ENCODE results near the gene CLCNKB. TPM values are rescaled to one million over a fixed set of nuclear protein-coding genes. Genes with fewer than 3 reads are reported as not detected.

CLCNKB gene
- total RNA-seq, 1 donor from 2014 or later, result 0.30 TPM

- DNase-seq (ENCODE audit: low read depth, low spot score), result peak; percentile 38
- H3K36me3 Mint-ChIP-seq (ENCODE audit: low read depth), result no peaks in the 10 kb centered on the region
- no peaks in the 10 kb centered on the region for H3K9me3 Mint-ChIP-seq
- peaks cover 18% of the 10 kb centered on the region for H3K4me1 Mint-ChIP-seq
- H3K27me3 Mint-ChIP-seq (ENCODE audit: low read depth), result peaks cover 13% of the 10 kb centered on the region
- H3K27ac Mint-ChIP-seq (ENCODE audit: unreplicated experiment), result no peak within 1 kb of the TSS
- TF ChIP-seq, protein P1, sequence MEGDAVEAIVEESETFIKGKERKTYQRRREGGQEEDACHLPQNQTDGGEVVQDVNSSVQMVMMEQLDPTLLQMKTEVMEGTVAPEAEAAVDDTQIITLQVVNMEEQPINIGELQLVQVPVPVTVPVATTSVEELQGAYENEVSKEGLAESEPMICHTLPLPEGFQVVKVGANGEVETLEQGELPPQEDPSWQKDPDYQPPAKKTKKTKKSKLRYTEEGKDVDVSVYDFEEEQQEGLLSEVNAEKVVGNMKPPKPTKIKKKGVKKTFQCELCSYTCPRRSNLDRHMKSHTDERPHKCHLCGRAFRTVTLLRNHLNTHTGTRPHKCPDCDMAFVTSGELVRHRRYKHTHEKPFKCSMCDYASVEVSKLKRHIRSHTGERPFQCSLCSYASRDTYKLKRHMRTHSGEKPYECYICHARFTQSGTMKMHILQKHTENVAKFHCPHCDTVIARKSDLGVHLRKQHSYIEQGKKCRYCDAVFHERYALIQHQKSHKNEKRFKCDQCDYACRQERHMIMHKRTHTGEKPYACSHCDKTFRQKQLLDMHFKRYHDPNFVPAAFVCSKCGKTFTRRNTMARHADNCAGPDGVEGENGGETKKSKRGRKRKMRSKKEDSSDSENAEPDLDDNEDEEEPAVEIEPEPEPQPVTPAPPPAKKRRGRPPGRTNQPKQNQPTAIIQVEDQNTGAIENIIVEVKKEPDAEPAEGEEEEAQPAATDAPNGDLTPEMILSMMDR (conservative IDR thresholded peaks at IDR 0.05), result peak; percentile 60
- peak within 1 kb of the TSS; percentile 87 for H3K4me3 Mint-ChIP-seq
Observed at GRCh38 chr1:16073490-16074119, 30.0 kb downstream of the CLCNKB start, which contains the start of gene FAM131C. FAM131C (minus strand) TSS chr1:16073651; CDS start chr1:16073442, 209 bp downstream.

DNA sequence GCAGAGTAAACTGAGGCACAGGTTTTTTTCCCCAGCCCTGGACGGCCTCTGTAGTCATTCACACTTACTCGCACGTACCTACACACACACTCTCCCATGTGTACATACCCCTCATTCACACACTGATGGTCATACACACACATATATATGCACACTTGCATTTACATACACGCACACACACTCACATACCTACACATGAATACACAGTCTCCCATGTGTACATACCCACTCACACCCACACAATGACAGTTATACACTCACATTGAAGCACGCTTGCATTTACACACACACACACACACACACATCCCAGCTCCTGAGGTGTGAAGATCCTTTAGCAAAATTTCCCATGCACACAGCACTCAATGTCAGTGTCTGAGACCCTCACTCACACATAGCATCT lies 30.6 kb downstream of the CLCNKB start:
- TF ChIP-seq, protein P1 (conservative IDR thresholded peaks at IDR 0.05), result no peak
- peak overlapping the region; percentile 87 for H3K4me3 Mint-ChIP-seq
- H3K4me1 Mint-ChIP-seq, result peaks cover 23% of the 10 kb centered on the region
- DNase-seq (ENCODE audit: low read depth, low spot score), result no peak
- peaks cover 15% of the 10 kb centered on the region for H3K27me3 Mint-ChIP-seq (ENCODE audit: low read depth)
- no peak overlapping the region for H3K27ac Mint-ChIP-seq (ENCODE audit: unreplicated experiment)
- no peaks in the 10 kb centered on the region for H3K36me3 Mint-ChIP-seq (ENCODE audit: low read depth)
- no peaks in the 10 kb centered on the region for H3K9me3 Mint-ChIP-seq

GRCh38 chr1:16075337-16076030 lies 31.9 kb downstream of the CLCNKB start:
- DNase-seq (ENCODE audit: low read depth, low spot score), result no peak
- Mint-ChIP-seq H3K36me3 (ENCODE audit: low read depth) (no peaks in the 10 kb centered on the region), H3K4me3 (peak overlapping the region; percentile 38), H3K9me3 (no peaks in the 10 kb centered on the region), H3K27ac (ENCODE audit: unreplicated experiment) (no peak overlapping the region), H3K4me1 (peaks cover 23% of the 10 kb centered on the region), H3K27me3 (ENCODE audit: low read depth) (peaks cover 15% of the 10 kb centered on the region)
- TF ChIP-seq, protein P1 (conservative IDR thresholded peaks at IDR 0.05), result no peak

GRCh38 chr1:16076031-16076864 lies 32.7 kb downstream of the CLCNKB start:
- DNase-seq (ENCODE audit: low read depth, low spot score), result no peak
- Mint-ChIP-seq H3K4me1 (peaks cover 23% of the 10 kb centered on the region), H3K4me3 (no peak overlapping the region), H3K36me3 (ENCODE audit: low read depth) (no peaks in the 10 kb centered on the region), H3K27me3 (ENCODE audit: low read depth) (peaks cover 15% of the 10 kb centered on the region), H3K27ac (ENCODE audit: unreplicated experiment) (no peak overlapping the region), H3K9me3 (no peaks in the 10 kb centered on the region)
- TF ChIP-seq, protein P1 (conservative IDR thresholded peaks at IDR 0.05), result no peak

- DNase-seq (ENCODE audit: low read depth, low spot score), result no peak
- H3K27ac Mint-ChIP-seq (ENCODE audit: unreplicated experiment), result no peak overlapping the region
- H3K27me3 Mint-ChIP-seq (ENCODE audit: low read depth), result peaks cover 15% of the 10 kb centered on the region
- no peak overlapping the region for H3K4me3 Mint-ChIP-seq
- TF ChIP-seq, protein P1 (conservative IDR thresholded peaks at IDR 0.05), result no peak
- H3K36me3 Mint-ChIP-seq (ENCODE audit: low read depth), result no peaks in the 10 kb centered on the region
- no peaks in the 10 kb centered on the region for H3K9me3 Mint-ChIP-seq
- H3K4me1 Mint-ChIP-seq, result peaks cover 23% of the 10 kb centered on the region
Observed at GRCh38 chr1:16076865-16077238, 33.3 kb downstream of the CLCNKB start.
